ENCODE measurements around the gene CACNB1.

Gene CACNB1

DNA sequence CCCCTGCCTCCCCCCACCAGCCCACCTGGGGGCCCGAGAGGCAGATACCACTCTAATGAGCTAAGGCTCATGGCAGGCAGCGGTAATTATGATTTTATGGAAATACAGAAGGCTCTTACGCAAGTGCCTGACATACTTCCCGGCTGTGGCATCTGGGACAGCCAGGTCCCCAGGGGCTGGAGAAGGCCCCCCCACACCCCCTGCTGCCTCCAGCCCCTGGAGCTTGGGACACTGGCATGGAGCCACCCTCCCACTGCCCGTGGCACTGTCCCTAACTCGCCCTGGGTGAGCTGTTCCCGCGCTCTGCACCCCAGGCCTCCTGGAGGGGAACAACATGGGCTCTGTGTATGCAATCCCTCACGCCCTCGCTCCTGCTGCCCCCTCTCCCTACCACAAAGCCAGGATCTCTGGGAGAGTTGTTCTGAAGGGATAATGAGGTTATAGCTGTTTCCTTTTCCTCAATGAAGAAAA, 33.7 kb upstream of the CACNB1 start (continued):
- TF ChIP-seq KLF8 (tag by site-specific recombination; IDR thresholded peaks at IDR 0.05) = no peak
- TF ChIP-seq ZNF112 (tag by site-specific recombination; IDR thresholded peaks at IDR 0.05) = no peak
- no peak for TF ChIP-seq ZNF426 (tag by site-specific recombination; IDR thresholded peaks at IDR 0.05)
- TF ChIP-seq ZNF677 (tag by site-specific recombination; IDR thresholded peaks at IDR 0.05) = no peak
- TF ChIP-seq ZNF571 (tag by site-specific recombination; IDR thresholded peaks at IDR 0.05) = no peak
- no peak for TF ChIP-seq ZNF169 (tag by site-specific recombination; IDR thresholded peaks at IDR 0.05)
- TF ChIP-seq ZSCAN16 (tag by site-specific recombination; IDR thresholded peaks at IDR 0.05) = no peak
- TF ChIP-seq ZNF837 (tag by site-specific recombination; IDR thresholded peaks at IDR 0.05) = no peak
- no peak for TF ChIP-seq ZNF623 (tag by site-specific recombination; IDR thresholded peaks at IDR 0.05)
- TF ChIP-seq, protein P1, sequence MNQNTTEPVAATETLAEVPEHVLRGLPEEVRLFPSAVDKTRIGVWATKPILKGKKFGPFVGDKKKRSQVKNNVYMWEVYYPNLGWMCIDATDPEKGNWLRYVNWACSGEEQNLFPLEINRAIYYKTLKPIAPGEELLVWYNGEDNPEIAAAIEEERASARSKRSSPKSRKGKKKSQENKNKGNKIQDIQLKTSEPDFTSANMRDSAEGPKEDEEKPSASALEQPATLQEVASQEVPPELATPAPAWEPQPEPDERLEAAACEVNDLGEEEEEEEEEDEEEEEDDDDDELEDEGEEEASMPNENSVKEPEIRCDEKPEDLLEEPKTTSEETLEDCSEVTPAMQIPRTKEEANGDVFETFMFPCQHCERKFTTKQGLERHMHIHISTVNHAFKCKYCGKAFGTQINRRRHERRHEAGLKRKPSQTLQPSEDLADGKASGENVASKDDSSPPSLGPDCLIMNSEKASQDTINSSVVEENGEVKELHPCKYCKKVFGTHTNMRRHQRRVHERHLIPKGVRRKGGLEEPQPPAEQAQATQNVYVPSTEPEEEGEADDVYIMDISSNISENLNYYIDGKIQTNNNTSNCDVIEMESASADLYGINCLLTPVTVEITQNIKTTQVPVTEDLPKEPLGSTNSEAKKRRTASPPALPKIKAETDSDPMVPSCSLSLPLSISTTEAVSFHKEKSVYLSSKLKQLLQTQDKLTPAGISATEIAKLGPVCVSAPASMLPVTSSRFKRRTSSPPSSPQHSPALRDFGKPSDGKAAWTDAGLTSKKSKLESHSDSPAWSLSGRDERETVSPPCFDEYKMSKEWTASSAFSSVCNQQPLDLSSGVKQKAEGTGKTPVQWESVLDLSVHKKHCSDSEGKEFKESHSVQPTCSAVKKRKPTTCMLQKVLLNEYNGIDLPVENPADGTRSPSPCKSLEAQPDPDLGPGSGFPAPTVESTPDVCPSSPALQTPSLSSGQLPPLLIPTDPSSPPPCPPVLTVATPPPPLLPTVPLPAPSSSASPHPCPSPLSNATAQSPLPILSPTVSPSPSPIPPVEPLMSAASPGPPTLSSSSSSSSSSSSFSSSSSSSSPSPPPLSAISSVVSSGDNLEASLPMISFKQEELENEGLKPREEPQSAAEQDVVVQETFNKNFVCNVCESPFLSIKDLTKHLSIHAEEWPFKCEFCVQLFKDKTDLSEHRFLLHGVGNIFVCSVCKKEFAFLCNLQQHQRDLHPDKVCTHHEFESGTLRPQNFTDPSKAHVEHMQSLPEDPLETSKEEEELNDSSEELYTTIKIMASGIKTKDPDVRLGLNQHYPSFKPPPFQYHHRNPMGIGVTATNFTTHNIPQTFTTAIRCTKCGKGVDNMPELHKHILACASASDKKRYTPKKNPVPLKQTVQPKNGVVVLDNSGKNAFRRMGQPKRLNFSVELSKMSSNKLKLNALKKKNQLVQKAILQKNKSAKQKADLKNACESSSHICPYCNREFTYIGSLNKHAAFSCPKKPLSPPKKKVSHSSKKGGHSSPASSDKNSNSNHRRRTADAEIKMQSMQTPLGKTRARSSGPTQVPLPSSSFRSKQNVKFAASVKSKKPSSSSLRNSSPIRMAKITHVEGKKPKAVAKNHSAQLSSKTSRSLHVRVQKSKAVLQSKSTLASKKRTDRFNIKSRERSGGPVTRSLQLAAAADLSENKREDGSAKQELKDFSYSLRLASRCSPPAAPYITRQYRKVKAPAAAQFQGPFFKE (tag by site-specific recombination; IDR thresholded peaks at IDR 0.05; ENCODE audit: borderline replicate concordance) = no peak
- TF ChIP-seq OSR2 (tag by site-specific recombination; IDR thresholded peaks at IDR 0.05) = peak; percentile 88
- TF ChIP-seq ZNF555 (tag by site-specific recombination; conservative IDR thresholded peaks at IDR 0.05) = no peak
- peak; percentile 73 for TF ChIP-seq ZEB2 (tag by site-specific recombination; IDR thresholded peaks at IDR 0.05)
- no peak for TF ChIP-seq ZFP37 (tag by site-specific recombination; IDR thresholded peaks at IDR 0.05)
- TF ChIP-seq ZNF560 (tag by site-specific recombination; IDR thresholded peaks at IDR 0.05; ENCODE audit: borderline replicate concordance) = no peak
- no peak for TF ChIP-seq ZNF350 (tag by site-specific recombination; IDR thresholded peaks at IDR 0.05)
- no peak for TF ChIP-seq ZNF223 (tag by site-specific recombination; IDR thresholded peaks at IDR 0.05)
- TF ChIP-seq HOXD13 (CRISPR knock-in tag; IDR thresholded peaks at IDR 0.05; ENCODE audit: borderline replicate concordance) = no peak
- no peak for TF ChIP-seq ZNF2 (tag by site-specific recombination; IDR thresholded peaks at IDR 0.05)
- TF ChIP-seq OVOL3 (tag by site-specific recombination; IDR thresholded peaks at IDR 0.05) = no peak
- no peak for TF ChIP-seq SP2 (tag by site-specific recombination; IDR thresholded peaks at IDR 0.05)
- TF ChIP-seq, protein P2, sequence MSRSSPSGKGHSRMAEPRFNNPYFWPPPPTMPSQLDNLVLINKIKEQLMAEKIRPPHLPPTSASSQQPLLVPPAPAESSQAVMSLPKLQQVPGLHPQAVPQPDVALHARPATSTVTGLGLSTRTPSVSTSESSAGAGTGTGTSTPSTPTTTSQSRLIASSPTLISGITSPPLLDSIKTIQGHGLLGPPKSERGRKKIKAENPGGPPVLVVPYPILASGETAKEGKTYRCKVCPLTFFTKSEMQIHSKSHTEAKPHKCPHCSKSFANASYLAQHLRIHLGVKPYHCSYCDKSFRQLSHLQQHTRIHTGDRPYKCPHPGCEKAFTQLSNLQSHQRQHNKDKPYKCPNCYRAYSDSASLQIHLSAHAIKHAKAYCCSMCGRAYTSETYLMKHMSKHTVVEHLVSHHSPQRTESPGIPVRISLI (tag by site-specific recombination; IDR thresholded peaks at IDR 0.05) = no peak
- TF ChIP-seq FEZF1 (tag by site-specific recombination; IDR thresholded peaks at IDR 0.05) = no peak
- TF ChIP-seq ZNF510 (tag by site-specific recombination; IDR thresholded peaks at IDR 0.05; ENCODE audit: insufficient replicate concordance) = no peak
- no peak for TF ChIP-seq ZNF473 (tag by site-specific recombination; IDR thresholded peaks at IDR 0.05)
- TF ChIP-seq, protein P3, sequence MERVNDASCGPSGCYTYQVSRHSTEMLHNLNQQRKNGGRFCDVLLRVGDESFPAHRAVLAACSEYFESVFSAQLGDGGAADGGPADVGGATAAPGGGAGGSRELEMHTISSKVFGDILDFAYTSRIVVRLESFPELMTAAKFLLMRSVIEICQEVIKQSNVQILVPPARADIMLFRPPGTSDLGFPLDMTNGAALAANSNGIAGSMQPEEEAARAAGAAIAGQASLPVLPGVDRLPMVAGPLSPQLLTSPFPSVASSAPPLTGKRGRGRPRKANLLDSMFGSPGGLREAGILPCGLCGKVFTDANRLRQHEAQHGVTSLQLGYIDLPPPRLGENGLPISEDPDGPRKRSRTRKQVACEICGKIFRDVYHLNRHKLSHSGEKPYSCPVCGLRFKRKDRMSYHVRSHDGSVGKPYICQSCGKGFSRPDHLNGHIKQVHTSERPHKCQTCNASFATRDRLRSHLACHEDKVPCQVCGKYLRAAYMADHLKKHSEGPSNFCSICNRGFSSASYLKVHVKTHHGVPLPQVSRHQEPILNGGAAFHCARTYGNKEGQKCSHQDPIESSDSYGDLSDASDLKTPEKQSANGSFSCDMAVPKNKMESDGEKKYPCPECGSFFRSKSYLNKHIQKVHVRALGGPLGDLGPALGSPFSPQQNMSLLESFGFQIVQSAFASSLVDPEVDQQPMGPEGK (tag by site-specific recombination; IDR thresholded peaks at IDR 0.05) = peak; percentile 93
- no peak for TF ChIP-seq ZNF146 (tag by site-specific recombination; IDR thresholded peaks at IDR 0.05)
- TF ChIP-seq, protein P4, sequence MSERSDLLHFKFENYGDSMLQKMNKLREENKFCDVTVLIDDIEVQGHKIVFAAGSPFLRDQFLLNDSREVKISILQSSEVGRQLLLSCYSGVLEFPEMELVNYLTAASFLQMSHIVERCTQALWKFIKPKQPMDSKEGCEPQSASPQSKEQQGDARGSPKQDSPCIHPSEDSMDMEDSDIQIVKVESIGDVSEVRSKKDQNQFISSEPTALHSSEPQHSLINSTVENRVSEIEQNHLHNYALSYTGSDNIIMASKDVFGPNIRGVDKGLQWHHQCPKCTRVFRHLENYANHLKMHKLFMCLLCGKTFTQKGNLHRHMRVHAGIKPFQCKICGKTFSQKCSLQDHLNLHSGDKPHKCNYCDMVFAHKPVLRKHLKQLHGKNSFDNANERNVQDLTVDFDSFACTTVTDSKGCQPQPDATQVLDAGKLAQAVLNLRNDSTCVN (tag by site-specific recombination; optimal IDR thresholded peaks at IDR 0.05) = no peak
- TF ChIP-seq RBAK (tag by site-specific recombination; IDR thresholded peaks at IDR 0.05) = no peak
- TF ChIP-seq ZNF629 (tag by site-specific recombination; IDR thresholded peaks at IDR 0.05) = peak; percentile 58
- no peak for TF ChIP-seq KLF7 (tag by site-specific recombination; IDR thresholded peaks at IDR 0.05; ENCODE audit: borderline replicate concordance)
- TF ChIP-seq IKZF3 (tag by site-specific recombination; IDR thresholded peaks at IDR 0.05) = peak; percentile 71; the same call in 1 of the 2 replicates
- TF ChIP-seq ZNF394 (tag by site-specific recombination; IDR thresholded peaks at IDR 0.05; ENCODE audit: borderline replicate concordance) = no peak

Data from HEK293 (cell line).